Nephron (organoid): ENCODE measurements around the gene CKAP5.
A peak's percentile ranks its signal among the peaks of the same experiment; 100 is the strongest.

Experiments used
- H3K27ac Mint-ChIP-seq, 3 experiments: 2 replicates each; pipeline ENCODE4 v1.8.0; 2020; ENCODE audit warnings: mixed read lengths in 3 of 3, mild to moderate bottlenecking in 2 of 3, moderate library complexity in 1 of 3
- H3K27me3 Mint-ChIP-seq: 2 replicates; pipeline ENCODE4 v1.8.0; 2021; ENCODE audit warnings: low read depth, mild to moderate bottlenecking, moderate library complexity, mixed read lengths
- H3K36me3 Mint-ChIP-seq: 2 replicates; pipeline ENCODE4 v1.8.0; 2020; ENCODE audit warnings: low read depth, mixed read lengths
- H3K4me1 Mint-ChIP-seq: 2 replicates; pipeline ENCODE4 v1.8.0; 2020; ENCODE audit warnings: mixed read lengths
- H3K4me3 Mint-ChIP-seq, 3 experiments: 2 replicates each; pipeline ENCODE4 v1.8.0; 2020; ENCODE audit warnings: mild to moderate bottlenecking in 3 of 3, mixed read lengths in 3 of 3, moderate library complexity in 2 of 3
- H3K9me3 Mint-ChIP-seq: 2 replicates; pipeline ENCODE4 v1.8.0; 2020; ENCODE audit warnings: mixed read lengths
- TF ChIP-seq, protein P1 (sequence below), 3 experiments: fragments of 200-600 bp; sonication (generic); IDR thresholded peaks; one replicate each; pipeline ENCODE4 v1.5.0; 2021; ENCODE audit warnings: antibody characterized with exemption in 3 of 3; ENCODE audit not compliant: unreplicated experiment in 3 of 3

CKAP5 gene

DNA sequence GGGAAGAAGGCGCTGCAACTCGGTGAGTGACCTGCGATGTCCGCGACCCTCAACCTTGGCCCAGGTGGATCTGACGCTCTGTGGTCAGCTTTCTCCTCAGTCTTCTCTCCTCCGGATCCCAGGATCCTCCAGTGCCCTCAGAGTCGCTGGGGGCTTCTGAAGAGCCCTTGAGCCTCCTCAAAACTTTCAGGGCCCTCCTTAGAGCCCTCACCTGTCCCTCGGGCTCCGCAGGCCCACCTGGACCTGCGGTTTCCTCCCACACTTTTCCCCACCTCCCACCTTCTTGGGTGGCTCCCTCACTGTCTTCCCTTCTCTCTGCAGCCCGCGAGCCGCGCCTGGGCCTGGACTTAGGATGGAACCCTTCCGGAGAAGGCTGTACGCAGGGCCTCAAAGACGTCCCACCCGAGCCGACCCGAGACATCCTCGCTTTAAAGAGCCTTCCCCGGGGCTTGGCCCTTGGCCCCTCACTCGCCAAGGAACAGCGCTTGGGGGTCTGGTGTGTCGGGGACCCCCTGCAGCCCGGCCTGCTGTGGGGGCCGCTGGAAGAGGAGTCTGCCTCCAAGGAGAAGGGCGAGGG is 144.9 kb downstream of the CKAP5 start:
- TF ChIP-seq, protein P1, sequence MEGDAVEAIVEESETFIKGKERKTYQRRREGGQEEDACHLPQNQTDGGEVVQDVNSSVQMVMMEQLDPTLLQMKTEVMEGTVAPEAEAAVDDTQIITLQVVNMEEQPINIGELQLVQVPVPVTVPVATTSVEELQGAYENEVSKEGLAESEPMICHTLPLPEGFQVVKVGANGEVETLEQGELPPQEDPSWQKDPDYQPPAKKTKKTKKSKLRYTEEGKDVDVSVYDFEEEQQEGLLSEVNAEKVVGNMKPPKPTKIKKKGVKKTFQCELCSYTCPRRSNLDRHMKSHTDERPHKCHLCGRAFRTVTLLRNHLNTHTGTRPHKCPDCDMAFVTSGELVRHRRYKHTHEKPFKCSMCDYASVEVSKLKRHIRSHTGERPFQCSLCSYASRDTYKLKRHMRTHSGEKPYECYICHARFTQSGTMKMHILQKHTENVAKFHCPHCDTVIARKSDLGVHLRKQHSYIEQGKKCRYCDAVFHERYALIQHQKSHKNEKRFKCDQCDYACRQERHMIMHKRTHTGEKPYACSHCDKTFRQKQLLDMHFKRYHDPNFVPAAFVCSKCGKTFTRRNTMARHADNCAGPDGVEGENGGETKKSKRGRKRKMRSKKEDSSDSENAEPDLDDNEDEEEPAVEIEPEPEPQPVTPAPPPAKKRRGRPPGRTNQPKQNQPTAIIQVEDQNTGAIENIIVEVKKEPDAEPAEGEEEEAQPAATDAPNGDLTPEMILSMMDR (IDR thresholded peaks at IDR 0.05; ENCODE audit: unreplicated experiment in 3 of 3), result no peak
- no peaks in the 10 kb centered on the region for H3K9me3 Mint-ChIP-seq

DNA sequence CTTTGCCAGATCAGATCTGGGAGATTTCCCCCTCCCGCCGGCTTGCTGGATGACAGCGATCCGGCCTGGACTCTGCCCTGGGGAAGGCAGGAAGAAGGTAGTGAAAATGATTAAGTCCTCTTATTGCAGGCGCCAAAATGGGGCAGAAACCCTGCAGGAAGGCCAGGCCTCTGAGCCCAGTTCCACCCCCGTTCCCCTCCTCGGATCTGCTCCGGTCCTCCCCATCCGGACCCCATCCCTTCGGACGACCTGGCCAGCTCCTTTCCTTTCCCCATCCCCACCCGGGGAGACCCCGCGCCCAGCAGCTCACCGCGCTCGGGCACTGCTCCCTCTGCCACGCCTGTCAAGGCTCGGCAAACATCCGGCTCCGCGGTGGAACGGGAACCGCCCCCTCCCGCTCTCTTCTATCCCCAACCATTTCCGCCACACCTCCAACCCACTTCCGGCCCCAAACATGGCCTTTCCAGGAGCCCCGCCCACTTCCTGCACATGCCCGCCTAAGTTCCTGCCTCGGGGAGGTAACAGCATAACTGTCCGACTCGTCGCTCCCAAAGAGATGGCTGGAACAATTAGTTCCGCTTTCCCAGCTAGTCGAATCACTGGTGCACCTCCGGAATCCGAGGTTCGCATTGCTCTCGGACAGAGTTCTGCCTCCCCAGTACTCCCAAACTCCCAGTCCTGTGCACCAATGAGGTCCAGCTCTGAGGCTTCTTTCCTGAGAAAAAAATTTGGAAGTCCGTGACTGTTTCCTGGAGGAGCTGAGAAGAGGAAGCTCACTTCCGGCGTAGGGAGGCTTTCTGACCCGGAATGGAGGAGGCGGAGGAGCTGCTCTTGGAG is 145.6 kb downstream of the CKAP5 start, which contains the start of the genes ARHGAP1 and ZNF408:
TSS of gene ARHGAP1 (minus strand) at position 379 of the 837 bp plus-strand sequence. CDS start 4,512 bp downstream, outside the sequence.
TSS of gene ZNF408 (plus strand) at position 791 of the 837 bp plus-strand sequence. CDS start at position 808, 17 bp downstream.
- H3K27me3 Mint-ChIP-seq, result no peaks in the 10 kb centered on the region
- H3K36me3 Mint-ChIP-seq, result peaks cover 31% of the 10 kb centered on the region
- no peaks in the 10 kb centered on the region for H3K9me3 Mint-ChIP-seq
- H3K4me3 Mint-ChIP-seq, result peak within 1 kb of the TSS; percentile 92 to 99 (median 94)
- H3K27ac Mint-ChIP-seq, result peak within 1 kb of the TSS; percentile 99 to 100 (median 100)
- H3K4me1 Mint-ChIP-seq, result peaks cover 31% of the 10 kb centered on the region
- TF ChIP-seq, protein P1 (IDR thresholded peaks at IDR 0.05; ENCODE audit: unreplicated experiment in 3 of 3), result no peak

More for the DNA sequence above, 144.9 kb downstream of the CKAP5 start:
- Mint-ChIP-seq H3K4me3 (peak overlapping the region; percentile 92 to 99 (median 94)), H3K4me1 (peaks cover 30% of the 10 kb centered on the region), H3K36me3 (peaks cover 31% of the 10 kb centered on the region), H3K27ac (peak overlapping the region; percentile 99 to 100 (median 100)), H3K27me3 (no peaks in the 10 kb centered on the region)

DNA sequence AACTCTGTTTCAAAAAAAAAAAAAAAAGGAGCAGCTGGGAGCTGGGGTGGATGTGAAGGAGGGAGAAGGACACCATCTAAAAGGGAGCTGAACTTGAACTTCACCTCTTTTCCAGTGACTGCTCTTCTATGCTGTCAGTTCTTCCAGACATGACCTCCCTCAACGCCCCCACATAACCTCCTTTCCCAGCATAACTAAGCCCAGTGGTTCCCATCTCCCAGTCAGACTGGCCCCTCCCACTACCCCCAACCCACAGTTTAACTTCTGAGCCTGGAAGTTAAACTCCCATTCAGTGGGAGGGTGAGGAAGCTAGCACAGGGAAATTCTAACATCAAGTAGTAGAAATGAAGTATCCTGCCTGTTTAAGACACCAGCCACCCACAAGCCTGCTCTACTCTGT is 147.5 kb downstream of the CKAP5 start:
- Mint-ChIP-seq H3K27ac (peak overlapping the region; percentile 67 to 93 (median 71)), H3K4me1 (peaks cover 36% of the 10 kb centered on the region), H3K4me3 (peak overlapping the region; percentile 89 to 99 (median 94)), H3K27me3 (no peaks in the 10 kb centered on the region), H3K9me3 (no peaks in the 10 kb centered on the region), H3K36me3 (peaks cover 29% of the 10 kb centered on the region)
- TF ChIP-seq, protein P1 (IDR thresholded peaks at IDR 0.05; ENCODE audit: unreplicated experiment in 3 of 3), result no peak

DNA sequence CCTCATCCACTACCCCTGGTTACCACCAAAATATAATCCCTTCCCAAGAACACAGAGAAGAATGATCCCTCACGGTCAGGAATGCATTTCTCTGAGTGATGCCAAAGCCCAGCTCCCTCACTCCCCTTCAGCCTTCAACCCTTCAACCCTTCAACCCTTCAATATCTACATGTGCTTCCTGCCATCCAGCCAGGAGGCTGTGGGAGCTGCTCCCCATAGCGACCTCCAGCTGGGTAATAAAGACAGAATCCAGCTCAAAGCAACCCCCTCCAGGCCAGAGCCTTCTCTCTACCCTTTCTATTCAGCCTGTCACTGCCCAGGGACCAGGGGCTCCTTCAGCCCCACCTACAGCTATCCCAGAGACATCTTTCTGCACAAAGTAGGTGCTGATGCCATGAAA is 148.4 kb downstream of the CKAP5 start:
- TF ChIP-seq, protein P1 (IDR thresholded peaks at IDR 0.05; ENCODE audit: unreplicated experiment in 3 of 3), result no peak
- H3K27ac Mint-ChIP-seq, result peak overlapping the region; percentile 34 to 71 (median 36)
- peaks cover 36% of the 10 kb centered on the region for H3K4me1 Mint-ChIP-seq
- H3K9me3 Mint-ChIP-seq, result no peaks in the 10 kb centered on the region
- H3K36me3 Mint-ChIP-seq, result peaks cover 22% of the 10 kb centered on the region
- peak overlapping the region; percentile 43 to 99 (median 94) for H3K4me3 Mint-ChIP-seq
- no peaks in the 10 kb centered on the region for H3K27me3 Mint-ChIP-seq

DNA sequence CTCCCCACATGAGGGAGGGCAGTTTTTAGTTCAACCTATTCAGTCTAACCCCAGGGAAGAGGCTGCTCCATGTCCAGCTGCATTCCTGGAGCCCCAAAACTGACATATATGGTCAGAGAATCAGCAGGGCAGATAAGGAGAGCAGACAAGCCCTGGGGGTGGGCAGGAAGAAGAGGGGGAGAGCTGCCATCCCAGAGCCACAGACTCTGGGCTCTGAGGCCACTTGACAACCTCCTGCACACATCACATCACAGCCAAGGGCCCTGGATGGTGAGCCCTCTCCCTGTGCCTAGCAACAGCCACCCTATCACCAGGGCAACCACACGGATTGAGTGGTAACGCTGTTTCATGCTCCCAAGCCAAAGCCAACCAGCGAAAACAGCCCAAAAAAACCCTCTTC is 148.8 kb downstream of the CKAP5 start:
- TF ChIP-seq, protein P1 (IDR thresholded peaks at IDR 0.05; ENCODE audit: unreplicated experiment in 3 of 3), result no peak
- Mint-ChIP-seq H3K36me3 (peaks cover 18% of the 10 kb centered on the region), H3K4me1 (peaks cover 36% of the 10 kb centered on the region), H3K9me3 (no peaks in the 10 kb centered on the region), H3K27ac (peak overlapping the region; percentile 34 to 71 (median 36)), H3K27me3 (no peaks in the 10 kb centered on the region), H3K4me3 (peak overlapping the region; percentile 43 to 99 (median 94))
